ENCODE results near the gene ATXN1. TPM values are rescaled to one million over a fixed set of nuclear protein-coding genes. Genes with fewer than 3 reads are reported as not detected.

Gene ATXN1
- total RNA-seq: 100 to 1,000 TPM in 1 of 5 donors, 10 to 100 TPM in 4; 65.1 to 101 (median 77.5) TPM
- 53.6 TPM for total RNA-seq (2013)
- 73.4 to 288 (median 148) reads per million in 29 experiments for total RNA-seq

- Mint-ChIP-seq H3K27me3 (no peaks in the 10 kb centered on the region), H3K4me1 (peaks cover 49 to 61% (median 59%) of the 10 kb centered on the region in 3 donors), H3K36me3 (peaks cover 3% of the 10 kb centered on the region), H3K27ac (peak within 1 kb of the TSS; percentile 97 to 98), H3K4me3 (peak within 1 kb of the TSS; percentile 97 to 99 (median 97)), H3K9me3 (no peaks in the 10 kb centered on the region)
- ChIA-PET CTCF (interaction anchor here (0.6 to 4.0 kb wide), 16 partner anchors 10 to 438 kb away, joined by 3 to 21 read pairs (median 4); no protein-coding TSS in a partner anchor), POLR2A (interaction anchor here (0.6 to 3.1 kb wide), 16 partner anchors 9 to 632 kb away, joined by 3 to 16 read pairs (median 5); partner anchors contain the start of gene MYLIP (in 1 of the 2))
- Histone ChIP-seq H3K4me3 (ENCODE audit: control insufficient read depth in 1 of 2, extremely low read depth in 1 of 2, low read length in 1 of 2) (peak within 1 kb of the TSS; percentile 78 to 92), H3K9me3 (no peaks in the 10 kb centered on the region), H3K27me3 (replicated peaks in 1 of 2; ENCODE audit: control insufficient read depth in 2 of 2, extremely low read depth in 1 of 2, insufficient read depth in 2 of 2, low read length in 1 of 2) (no peaks in the 10 kb centered on the region), H3K4me1 (ENCODE audit: control insufficient read depth in 1 of 2, extremely low read depth in 1 of 2, insufficient read depth in 2 of 2, low read length in 2 of 2) (peaks cover 8 to 19% of the 10 kb centered on the region in 2 experiments), H3K36me3 (ENCODE audit: control insufficient read depth in 2 of 2, extremely low read depth in 1 of 2, insufficient read depth in 1 of 2, low read length in 1 of 2) (no peaks in the 10 kb centered on the region), H3K27ac (ENCODE audit: low read length) (peak within 1 kb of the TSS; percentile 99)
- WGBS (ENCODE audit: insufficient coverage): 0% methylated on average over 15 of the region's 82 CpGs
- ATAC-seq (replicated peaks in 1 of 4) (peak in 3 of 4 experiments; percentile 3 to 44 (median 7)), DNase-seq (peak in 29 of 35 experiments; percentile 17 to 72 (median 43))
Measured at GRCh38 chr6:16760516-16761470, at the start of gene ATXN1. Gene ATXN1 (minus strand): TSS chr6:16761460.

DNA sequence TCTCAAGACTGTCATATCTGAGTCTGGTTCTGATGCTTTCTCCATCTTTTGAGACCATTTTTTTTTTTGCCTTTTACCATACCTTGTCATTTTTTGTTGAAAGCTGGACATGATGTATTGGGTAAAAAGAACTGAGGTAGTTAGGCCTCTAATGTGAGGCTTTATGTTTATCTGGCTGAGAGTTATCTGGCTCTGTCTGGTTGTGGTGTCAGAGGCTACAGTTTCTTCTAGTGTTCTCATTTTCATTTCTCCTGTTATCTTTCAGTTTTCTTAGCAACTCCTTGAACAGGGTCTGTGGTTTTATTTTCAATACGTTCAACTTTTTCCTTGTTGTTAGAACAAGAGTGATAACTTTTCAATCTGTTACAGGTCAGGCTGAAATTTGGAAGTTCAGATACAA is 49.2 kb upstream of the ATXN1 start:
- WGBS (ENCODE audit: insufficient coverage): no CpG with 5 or more reads among the region's 1 CpG
- ChIA-PET POLR2A (interaction anchor here in 1 of 2 donors (0.5 kb wide), 1 partner anchor 38 kb away, joined by 5 read pairs; no protein-coding TSS in a partner anchor), CTCF (no interaction called here)
- Histone ChIP-seq H3K9me3 (no peaks in the 10 kb centered on the region), H3K4me1 (ENCODE audit: control insufficient read depth in 1 of 2, extremely low read depth in 1 of 2, insufficient read depth in 2 of 2, low read length in 2 of 2) (no peaks in the 10 kb centered on the region), H3K36me3 (ENCODE audit: control insufficient read depth in 2 of 2, extremely low read depth in 1 of 2, insufficient read depth in 1 of 2, low read length in 1 of 2) (no peaks in the 10 kb centered on the region), H3K4me3 (ENCODE audit: control insufficient read depth in 1 of 2, extremely low read depth in 1 of 2, low read length in 1 of 2) (no peak overlapping the region), H3K27me3 (replicated peaks in 1 of 2; ENCODE audit: control insufficient read depth in 2 of 2, extremely low read depth in 1 of 2, insufficient read depth in 2 of 2, low read length in 1 of 2) (no peaks in the 10 kb centered on the region), H3K27ac (ENCODE audit: low read length) (no peak overlapping the region)
- Mint-ChIP-seq H3K27me3 (no peaks in the 10 kb centered on the region), H3K4me1 (no peaks in the 10 kb centered on the region), H3K4me3 (no peak overlapping the region), H3K27ac (no peak overlapping the region), H3K9me3 (peaks cover 21 to 33% (median 25%) of the 10 kb centered on the region in 3 donors), H3K36me3 (peaks cover 8% of the 10 kb centered on the region)
- no peak for ATAC-seq (replicated peaks in 1 of 4)
- no peak for DNase-seq

- Histone ChIP-seq H3K27ac (ENCODE audit: low read length) (no peak overlapping the region), H3K36me3 (ENCODE audit: control insufficient read depth in 2 of 2, extremely low read depth in 1 of 2, insufficient read depth in 1 of 2, low read length in 1 of 2) (no peaks in the 10 kb centered on the region), H3K9me3 (no peaks in the 10 kb centered on the region), H3K27me3 (replicated peaks in 1 of 2; ENCODE audit: control insufficient read depth in 2 of 2, extremely low read depth in 1 of 2, insufficient read depth in 2 of 2, low read length in 1 of 2) (no peaks in the 10 kb centered on the region), H3K4me1 (ENCODE audit: control insufficient read depth in 1 of 2, extremely low read depth in 1 of 2, insufficient read depth in 2 of 2, low read length in 2 of 2) (no peaks in the 10 kb centered on the region), H3K4me3 (ENCODE audit: control insufficient read depth in 1 of 2, extremely low read depth in 1 of 2, low read length in 1 of 2) (no peak overlapping the region)
- ChIA-PET POLR2A (interaction anchor here in 1 of 2 donors (0.5 kb wide), 1 partner anchor 37 kb away, joined by 5 read pairs; no protein-coding TSS in a partner anchor), CTCF (no interaction called here)
- H3K27me3 Mint-ChIP-seq: no peaks in the 10 kb centered on the region
- no peak for DNase-seq
- no CpG with 5 or more reads among the region's 2 CpGs for WGBS (ENCODE audit: insufficient coverage)
- no peaks in the 10 kb centered on the region for H3K4me1 Mint-ChIP-seq
- peaks cover 21 to 33% (median 25%) of the 10 kb centered on the region in 3 donors for H3K9me3 Mint-ChIP-seq
- no peak overlapping the region for H3K4me3 Mint-ChIP-seq
- peaks cover 8% of the 10 kb centered on the region for H3K36me3 Mint-ChIP-seq
- H3K27ac Mint-ChIP-seq: no peak overlapping the region
- ATAC-seq (replicated peaks in 1 of 4): no peak
Measured at GRCh38 chr6:16809753-16810358, 48.6 kb upstream of the ATXN1 start.

DNA sequence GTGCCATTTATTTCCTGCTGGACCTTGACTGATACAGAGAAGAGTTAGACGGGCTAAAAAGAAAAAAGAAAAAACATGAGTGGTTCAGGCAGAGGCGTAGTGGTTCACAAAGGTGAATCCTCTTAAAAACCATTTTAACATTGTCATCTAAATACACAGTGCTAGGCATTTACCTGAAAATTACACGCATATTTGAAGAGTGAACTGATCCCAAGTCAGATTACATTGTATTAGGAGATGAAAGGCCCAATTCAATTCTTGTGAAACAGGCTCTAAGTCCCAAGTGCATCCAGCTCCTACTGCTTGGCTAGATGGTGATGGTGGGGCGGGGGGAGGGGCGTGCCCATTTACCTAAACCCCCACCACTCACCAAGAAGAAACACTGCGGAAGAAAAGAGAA is 46.7 kb upstream of the ATXN1 start:
- H3K36me3 ChIP-seq (ENCODE audit: control insufficient read depth in 2 of 2, extremely low read depth in 1 of 2, insufficient read depth in 1 of 2, low read length in 1 of 2): no peaks in the 10 kb centered on the region
- Mint-ChIP-seq H3K4me1 (no peaks in the 10 kb centered on the region), H3K4me3 (no peak overlapping the region), H3K27ac (no peak overlapping the region), H3K36me3 (peaks cover 6% of the 10 kb centered on the region), H3K27me3 (no peaks in the 10 kb centered on the region), H3K9me3 (peaks cover 15 to 22% (median 19%) of the 10 kb centered on the region in 3 donors)
- H3K27ac ChIP-seq (ENCODE audit: low read length): no peak overlapping the region
- POLR2A ChIA-PET: no interaction called here
- no peaks in the 10 kb centered on the region for H3K9me3 ChIP-seq
- WGBS (ENCODE audit: insufficient coverage): 80% methylated on average over 1 of the region's 6 CpGs
- CTCF ChIA-PET: no interaction called here
- ATAC-seq (replicated peaks in 1 of 4) (no peak), DNase-seq (no peak)
- no peak overlapping the region for H3K4me3 ChIP-seq (ENCODE audit: control insufficient read depth in 1 of 2, extremely low read depth in 1 of 2, low read length in 1 of 2)
- H3K27me3 ChIP-seq (replicated peaks in 1 of 2; ENCODE audit: control insufficient read depth in 2 of 2, extremely low read depth in 1 of 2, insufficient read depth in 2 of 2, low read length in 1 of 2): no peaks in the 10 kb centered on the region
- H3K4me1 ChIP-seq (ENCODE audit: control insufficient read depth in 1 of 2, extremely low read depth in 1 of 2, insufficient read depth in 2 of 2, low read length in 2 of 2): no peaks in the 10 kb centered on the region

DNA sequence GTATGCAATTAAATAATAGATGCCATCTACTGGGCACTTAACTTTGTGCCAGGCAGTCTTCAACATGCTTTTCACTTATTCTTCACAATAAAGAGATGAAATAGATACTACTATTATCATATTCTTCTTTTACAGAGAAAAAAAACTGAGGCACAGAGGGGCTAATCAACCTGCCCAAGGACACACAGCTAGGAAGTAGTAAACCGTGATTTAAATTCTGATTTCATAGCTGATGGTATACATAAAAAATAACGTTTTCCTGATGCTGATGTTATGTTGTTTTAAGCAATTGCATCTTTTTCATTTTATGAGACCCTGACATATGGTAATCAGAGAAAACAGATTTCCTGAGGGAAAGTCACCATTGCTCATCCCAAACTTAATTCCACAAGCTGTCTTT is 45.1 kb upstream of the ATXN1 start:
- ATAC-seq (replicated peaks in 1 of 4): no peak
- H3K36me3 ChIP-seq (ENCODE audit: control insufficient read depth in 2 of 2, extremely low read depth in 1 of 2, insufficient read depth in 1 of 2, low read length in 1 of 2): no peaks in the 10 kb centered on the region
- no peaks in the 10 kb centered on the region for H3K4me1 ChIP-seq (ENCODE audit: control insufficient read depth in 1 of 2, extremely low read depth in 1 of 2, insufficient read depth in 2 of 2, low read length in 2 of 2)
- no CpG with 5 or more reads among the region's 2 CpGs for WGBS (ENCODE audit: insufficient coverage)
- no peaks in the 10 kb centered on the region for H3K4me1 Mint-ChIP-seq
- H3K27ac Mint-ChIP-seq: no peak overlapping the region
- POLR2A ChIA-PET: no interaction called here
- H3K27me3 ChIP-seq (replicated peaks in 1 of 2; ENCODE audit: control insufficient read depth in 2 of 2, extremely low read depth in 1 of 2, insufficient read depth in 2 of 2, low read length in 1 of 2): no peaks in the 10 kb centered on the region
- CTCF ChIA-PET: no interaction called here
- no peak overlapping the region for H3K27ac ChIP-seq (ENCODE audit: low read length)
- no peak overlapping the region for H3K4me3 Mint-ChIP-seq
- DNase-seq: no peak
- H3K4me3 ChIP-seq (ENCODE audit: control insufficient read depth in 1 of 2, extremely low read depth in 1 of 2, low read length in 1 of 2): no peak overlapping the region
- H3K27me3 Mint-ChIP-seq: no peaks in the 10 kb centered on the region
- H3K9me3 Mint-ChIP-seq: peaks cover 5 to 9% (median 8%) of the 10 kb centered on the region in 3 donors
- H3K36me3 Mint-ChIP-seq: no peaks in the 10 kb centered on the region
- no peaks in the 10 kb centered on the region for H3K9me3 ChIP-seq

- Histone ChIP-seq H3K36me3 (ENCODE audit: control insufficient read depth in 2 of 2, extremely low read depth in 1 of 2, insufficient read depth in 1 of 2, low read length in 1 of 2) (no peaks in the 10 kb centered on the region), H3K4me1 (ENCODE audit: control insufficient read depth in 1 of 2, extremely low read depth in 1 of 2, insufficient read depth in 2 of 2, low read length in 2 of 2) (no peaks in the 10 kb centered on the region), H3K27me3 (replicated peaks in 1 of 2; ENCODE audit: control insufficient read depth in 2 of 2, extremely low read depth in 1 of 2, insufficient read depth in 2 of 2, low read length in 1 of 2) (no peaks in the 10 kb centered on the region), H3K27ac (ENCODE audit: low read length) (no peak overlapping the region), H3K9me3 (no peaks in the 10 kb centered on the region), H3K4me3 (ENCODE audit: control insufficient read depth in 1 of 2, extremely low read depth in 1 of 2, low read length in 1 of 2) (no peak overlapping the region)
- no peak overlapping the region for H3K27ac Mint-ChIP-seq
- no peak for DNase-seq
- no peaks in the 10 kb centered on the region for H3K36me3 Mint-ChIP-seq
- ATAC-seq (replicated peaks in 1 of 4): no peak
- ChIA-PET POLR2A (no interaction called here), CTCF (interaction anchor here in 1 of 2 donors (0.6 kb wide), 1 partner anchor 136 kb away, joined by 3 read pairs; no protein-coding TSS in a partner anchor)
- no peaks in the 10 kb centered on the region for H3K4me1 Mint-ChIP-seq
- 61% methylated on average over 2 of the region's 5 CpGs for WGBS (ENCODE audit: insufficient coverage)
- no peaks in the 10 kb centered on the region for H3K27me3 Mint-ChIP-seq
- H3K4me3 Mint-ChIP-seq: no peak overlapping the region
- H3K9me3 Mint-ChIP-seq: peaks cover 5 to 7% (median 6%) of the 10 kb centered on the region in 3 donors
Measured at GRCh38 chr6:16805243-16805950, 44.1 kb upstream of the ATXN1 start.
